Testis (tissue), 2 donors: ENCODE measurements around the gene C6orf118.

Experiments
- POLR2A ChIP-seq: fragments of 450-650 bp; IDR thresholded peaks from one replicate; pipeline ENCODE4 v1.6.1; 2017; ENCODE audit warnings: antibody characterized with exemption, mild to moderate bottlenecking, moderate library complexity
- TF ChIP-seq, protein P1 (sequence below), 3 experiments: fragments of 450-650 bp in 2 of 3; fragments of 200-600 bp in 1 of 3; sonication (generic) in 1 of 3; IDR thresholded peaks; one replicate each; pipeline ENCODE4 v1.5.1; 2016 to 2019; ENCODE audit warnings: antibody characterized with exemption in 3 of 3, mild to moderate bottlenecking in 2 of 3, moderate library complexity in 1 of 3

DNA sequence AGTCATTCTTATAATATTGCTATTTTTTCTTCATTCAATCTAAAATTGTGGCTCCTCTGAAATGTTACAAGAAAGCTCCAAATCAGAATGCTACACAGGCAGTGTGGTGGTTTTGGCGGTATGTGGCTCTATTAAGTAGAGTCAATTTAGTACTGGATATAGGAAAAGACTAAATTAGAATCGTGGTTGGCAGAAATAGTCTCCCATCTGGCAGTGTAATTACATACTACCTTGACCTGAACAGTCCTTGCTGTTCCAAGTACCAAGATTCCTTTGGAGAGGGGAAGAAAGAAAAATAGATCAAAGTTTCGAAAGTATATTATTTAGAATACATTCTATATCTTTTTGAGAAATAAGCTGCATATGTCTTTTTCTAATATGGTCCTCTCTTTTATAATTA, 78.2 kb downstream of the C6orf118 start:
- TF ChIP-seq, protein P1, sequence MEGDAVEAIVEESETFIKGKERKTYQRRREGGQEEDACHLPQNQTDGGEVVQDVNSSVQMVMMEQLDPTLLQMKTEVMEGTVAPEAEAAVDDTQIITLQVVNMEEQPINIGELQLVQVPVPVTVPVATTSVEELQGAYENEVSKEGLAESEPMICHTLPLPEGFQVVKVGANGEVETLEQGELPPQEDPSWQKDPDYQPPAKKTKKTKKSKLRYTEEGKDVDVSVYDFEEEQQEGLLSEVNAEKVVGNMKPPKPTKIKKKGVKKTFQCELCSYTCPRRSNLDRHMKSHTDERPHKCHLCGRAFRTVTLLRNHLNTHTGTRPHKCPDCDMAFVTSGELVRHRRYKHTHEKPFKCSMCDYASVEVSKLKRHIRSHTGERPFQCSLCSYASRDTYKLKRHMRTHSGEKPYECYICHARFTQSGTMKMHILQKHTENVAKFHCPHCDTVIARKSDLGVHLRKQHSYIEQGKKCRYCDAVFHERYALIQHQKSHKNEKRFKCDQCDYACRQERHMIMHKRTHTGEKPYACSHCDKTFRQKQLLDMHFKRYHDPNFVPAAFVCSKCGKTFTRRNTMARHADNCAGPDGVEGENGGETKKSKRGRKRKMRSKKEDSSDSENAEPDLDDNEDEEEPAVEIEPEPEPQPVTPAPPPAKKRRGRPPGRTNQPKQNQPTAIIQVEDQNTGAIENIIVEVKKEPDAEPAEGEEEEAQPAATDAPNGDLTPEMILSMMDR (IDR thresholded peaks at IDR 0.05): no peak
- TF ChIP-seq POLR2A: no peak
